A673 (cell line): Measurements from ENCODE around the gene DAPK2. TPM values are rescaled to one million over a fixed set of nuclear protein-coding genes. Genes with fewer than 3 reads are reported as not detected.

ENCODE experiments used
- BruUV-seq: library from RNA; stranded (reverse); fragments of 400-500 nt; replicated peaks from 2 replicates; lab custom pipeline; 2021; lab: Mats Ljungman, UMichigan
- CTCF ChIA-PET: fragments of 300-600 bp; sonication (Branson Sonifier 250); formaldehyde crosslinking; loops from one replicate; lab custom pipeline; 2022; ENCODE audit warnings: antibody characterized with exemption; lab: Charles Lee
- POLR2A ChIA-PET: fragments of 300-600 bp; sonication (Branson Sonifier 250); formaldehyde crosslinking; loops from one replicate; lab custom pipeline; 2022; ENCODE audit warnings: antibody characterized with exemption; ENCODE audit not compliant: low non-redundant PET; lab: Charles Lee
- DNase-seq: peaks from one replicate; pipeline ENCODE4 v3.0.0-alpha.2; 2015; ENCODE audit warnings: low spot score
- H3K27ac ChIP-seq: fragments of 200-600 bp; sonication (generic); 2 replicates; pipeline ENCODE4 v1.5.1; 2016; ENCODE audit warnings: mixed run types, low read depth, mild to moderate bottlenecking, mixed read lengths, antibody characterized with exemption, low read length; ENCODE audit not compliant: poor library complexity, severe bottlenecking
- H3K27me3 ChIP-seq: fragments of 200-600 bp; sonication (generic); replicated peaks from 2 replicates; pipeline ENCODE4 v1.6.1; 2017; ENCODE audit warnings: mixed run types, low read depth, mild to moderate bottlenecking, mixed read lengths, antibody characterized with exemption, low read length; ENCODE audit not compliant: insufficient read depth, poor library complexity
- H3K36me3 ChIP-seq: fragments of 200-600 bp; sonication (generic); 2 replicates; pipeline ENCODE4 v1.6.1; 2016; ENCODE audit warnings: mixed run types, mild to moderate bottlenecking, mixed read lengths, antibody characterized with exemption, low read length; ENCODE audit not compliant: insufficient read depth, poor library complexity, severe bottlenecking
- H3K4me1 ChIP-seq: fragments of 200-600 bp; sonication (generic); 2 replicates; pipeline ENCODE4 v1.6.1; 2017; ENCODE audit warnings: mixed run types, mild to moderate bottlenecking, mixed read lengths, antibody characterized with exemption, low read length; ENCODE audit not compliant: insufficient read depth, poor library complexity, severe bottlenecking
- H3K4me3 ChIP-seq: fragments of 200-600 bp; sonication (generic); 2 replicates; pipeline ENCODE4 v1.5.1; 2016; ENCODE audit warnings: low read depth, mixed run types, mild to moderate bottlenecking, mixed read lengths, low read length; ENCODE audit not compliant: poor library complexity, severe bottlenecking
- H3K9me3 ChIP-seq: fragments of 200-600 bp; sonication (generic); 2 replicates; pipeline ENCODE4 v1.6.1; 2016; ENCODE audit warnings: mixed run types, low read depth, mild to moderate bottlenecking, mixed read lengths, antibody characterized with exemption, low read length; ENCODE audit not compliant: poor library complexity, severe bottlenecking
- CTCF ChIP-seq: fragments of 300-800, 200-600 bp; sonication (generic); conservative IDR thresholded peaks from 2 replicates; pipeline ENCODE4 v1.5.1; 2017; ENCODE audit warnings: low read depth, mild to moderate bottlenecking, antibody characterized with exemption, low read length, moderate library complexity, mixed read lengths
- EZH2 ChIP-seq: fragments of 200-600 bp; sonication (generic); IDR thresholded peaks from 2 replicates; pipeline ENCODE4 v1.6.1; 2017; ENCODE audit warnings: borderline replicate concordance, low read depth, mild to moderate bottlenecking, mixed read lengths, antibody characterized with exemption, low read length; ENCODE audit not compliant: poor library complexity, severe bottlenecking
- intact Hi-C: fragments of 100-400 bp; cut with micrococcal nuclease; formaldehyde crosslinking; loops from one replicate; pipeline ENCODE4 v1.10.0; 2022; ENCODE audit not compliant: unreplicated experiment
- total RNA-seq: library from RNA; stranded (reverse); gene quantifications from 2 replicates; pipeline ENCODE4 v1.2.3, GENCODE V29; 2021

Gene DAPK2
- total RNA-seq, 1 experiment from 2014 or later = 19.2 TPM

GRCh38 chr15:63991706-63992105, 54.6 kb downstream of the DAPK2 start:
- peak overlapping the region; percentile 60 for H3K27ac ChIP-seq
- ChIA-PET POLR2A (no interaction called here), CTCF (no interaction called here)
- TF ChIP-seq EZH2 (no peak), CTCF (no peak)
- no TSS peak for BruUV-seq
- intact Hi-C loops = no loop called here
- DNase-seq = no peak
- peaks cover 33% of the 10 kb centered on the region for H3K4me1 ChIP-seq
- no peak overlapping the region for H3K4me3 ChIP-seq
- H3K9me3 ChIP-seq = no peaks in the 10 kb centered on the region
- H3K27me3 ChIP-seq = no peaks in the 10 kb centered on the region
- no peaks in the 10 kb centered on the region for H3K36me3 ChIP-seq

- Histone ChIP-seq H3K27ac (no peak overlapping the region), H3K4me1 (peaks cover 31% of the 10 kb centered on the region), H3K36me3 (no peaks in the 10 kb centered on the region), H3K4me3 (no peak overlapping the region), H3K9me3 (no peaks in the 10 kb centered on the region), H3K27me3 (no peaks in the 10 kb centered on the region)
- no peak for DNase-seq
- ChIA-PET POLR2A (no interaction called here), CTCF (no interaction called here)
- no peak for TF ChIP-seq CTCF
- no peak for TF ChIP-seq EZH2
- BruUV-seq = no TSS peak
- intact Hi-C loops = no loop called here
These were observed 55.8 kb downstream of the DAPK2 start for GRCh38 chr15:63990454-63990853.

GRCh38 chr15:63987796-63988378, 58.4 kb downstream of the DAPK2 start:
- Histone ChIP-seq H3K9me3 (no peaks in the 10 kb centered on the region), H3K27me3 (no peaks in the 10 kb centered on the region), H3K4me1 (peaks cover 21% of the 10 kb centered on the region), H3K36me3 (no peaks in the 10 kb centered on the region), H3K4me3 (no peak overlapping the region), H3K27ac (no peak overlapping the region)
- no TSS peak for BruUV-seq
- no peak for TF ChIP-seq CTCF
- TF ChIP-seq EZH2 = no peak
- no peak for DNase-seq
- intact Hi-C loops = no loop called here
- ChIA-PET CTCF (interaction anchor here (0.6 kb wide), 1 partner anchor 76 kb away, joined by 4 read pairs; no protein-coding TSS in a partner anchor), POLR2A (no interaction called here)
